Activated T-cell treated with anti-CD3 and anti-CD28 coated beads, Interleukin-2, amount 50 U/mL, for 4 hours (primary cell): Measurements from ENCODE around the gene MRPL17. TPM values are rescaled to one million over a fixed set of nuclear protein-coding genes. Genes with fewer than 3 reads are reported as not detected.

Experiments
- ATAC-seq, 2 donors: fragments of 200-7000 bp; cut with Tn5 transposase; one replicate each; pipeline ENCODE4 v1.10.0; 2021
- DNase-seq: peaks from one replicate; pipeline ENCODE4 v3.0.0-alpha.2; 2020
- H3K27me3 Mint-ChIP-seq: one replicate; pipeline ENCODE4 v1.8.0; 2021; ENCODE audit warnings: low read depth, mixed read lengths
- H3K36me3 Mint-ChIP-seq: one replicate; pipeline ENCODE4 v1.8.0; 2022; ENCODE audit warnings: mixed read lengths; ENCODE audit not compliant: insufficient read depth
- H3K4me1 Mint-ChIP-seq: one replicate; pipeline ENCODE4 v1.8.0; 2021; ENCODE audit warnings: low read depth, mixed read lengths
- H3K4me3 Mint-ChIP-seq: one replicate; pipeline ENCODE4 v1.8.0; 2021; ENCODE audit warnings: mild to moderate bottlenecking, moderate library complexity, mixed read lengths
- H3K9me3 Mint-ChIP-seq: one replicate; pipeline ENCODE4 v1.8.0; 2021; ENCODE audit warnings: mixed read lengths
- total RNA-seq, 3 donors: library from RNA; stranded (reverse); gene quantifications; one replicate each; pipeline ENCODE4 v1.2.1, GENCODE V29; 2021

Gene MRPL17
- total RNA-seq, 3 donors from 2014 or later: 149 to 162 (median 156) TPM

GRCh38 chr11:6671991-6672390, 11.1 kb downstream of the MRPL17 start:
- ATAC-seq: no peak
- Mint-ChIP-seq H3K4me3 (no peak overlapping the region), H3K36me3 (peaks cover 1% of the 10 kb centered on the region), H3K4me1 (peaks cover 67% of the 10 kb centered on the region), H3K9me3 (no peaks in the 10 kb centered on the region), H3K27me3 (no peaks in the 10 kb centered on the region)
- no peak for DNase-seq

DNA sequence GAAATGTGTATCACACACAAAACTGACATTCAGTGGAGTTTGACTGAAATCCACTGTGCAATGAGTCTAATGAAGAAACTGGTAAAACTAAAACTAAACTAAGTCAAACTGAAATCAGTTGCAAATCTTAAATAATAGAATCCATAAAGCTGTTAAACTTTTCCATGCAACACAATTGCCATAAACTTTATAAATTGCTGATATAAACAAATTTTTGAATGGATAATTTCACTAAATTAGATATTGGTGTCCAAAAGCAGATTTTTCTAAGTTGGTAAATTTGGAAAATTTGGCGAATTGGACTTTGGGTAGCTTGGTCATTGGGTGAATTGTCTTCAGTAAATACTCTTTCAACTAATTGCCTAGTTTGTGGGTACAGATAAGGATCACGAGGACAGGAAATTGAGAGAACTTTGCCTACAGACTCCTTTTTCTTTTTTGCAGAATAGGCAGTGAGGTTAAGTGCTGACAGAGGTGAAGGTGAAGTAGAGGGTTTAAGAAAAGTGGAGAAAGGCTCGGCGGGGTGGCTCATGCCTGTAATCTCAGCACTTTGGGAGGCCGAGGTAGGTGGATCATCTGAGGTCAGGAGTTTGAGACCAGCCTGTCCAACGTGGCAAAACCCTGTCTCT, 12.8 kb downstream of the MRPL17 start:
- Mint-ChIP-seq H3K9me3 (no peaks in the 10 kb centered on the region), H3K27me3 (no peaks in the 10 kb centered on the region), H3K36me3 (peaks cover 1% of the 10 kb centered on the region), H3K4me3 (no peak overlapping the region), H3K4me1 (peaks cover 75% of the 10 kb centered on the region)
- no peak for ATAC-seq
- DNase-seq: no peak

- H3K4me3 Mint-ChIP-seq: no peak overlapping the region
Observed at GRCh38 chr11:6667733-6668374, 15.3 kb downstream of the MRPL17 start.

GRCh38 chr11:6666302-6667183, 16.6 kb downstream of the MRPL17 start:
- peaks cover 46% of the 10 kb centered on the region for H3K4me1 Mint-ChIP-seq
- peak; percentile 66 to 74 for ATAC-seq
- no peak for DNase-seq
- H3K27me3 Mint-ChIP-seq: no peaks in the 10 kb centered on the region
- H3K36me3 Mint-ChIP-seq: peaks cover 1% of the 10 kb centered on the region
- H3K9me3 Mint-ChIP-seq: no peaks in the 10 kb centered on the region
- H3K4me3 Mint-ChIP-seq: no peak overlapping the region

More at GRCh38 chr11:6667733-6668374, 15.3 kb downstream of the MRPL17 start:
- H3K27me3 Mint-ChIP-seq: no peaks in the 10 kb centered on the region
- peak; percentile 58 to 65 for ATAC-seq
- peaks cover 60% of the 10 kb centered on the region for H3K4me1 Mint-ChIP-seq
- no peaks in the 10 kb centered on the region for H3K9me3 Mint-ChIP-seq
- DNase-seq: no peak
- peaks cover 1% of the 10 kb centered on the region for H3K36me3 Mint-ChIP-seq

GRCh38 chr11:6664551-6664950, 18.6 kb downstream of the MRPL17 start:
- Mint-ChIP-seq H3K27me3 (no peaks in the 10 kb centered on the region), H3K4me3 (no peak overlapping the region), H3K9me3 (no peaks in the 10 kb centered on the region), H3K4me1 (peaks cover 28% of the 10 kb centered on the region), H3K36me3 (no peaks in the 10 kb centered on the region)
- DNase-seq (no peak), ATAC-seq (no peak)

DNA sequence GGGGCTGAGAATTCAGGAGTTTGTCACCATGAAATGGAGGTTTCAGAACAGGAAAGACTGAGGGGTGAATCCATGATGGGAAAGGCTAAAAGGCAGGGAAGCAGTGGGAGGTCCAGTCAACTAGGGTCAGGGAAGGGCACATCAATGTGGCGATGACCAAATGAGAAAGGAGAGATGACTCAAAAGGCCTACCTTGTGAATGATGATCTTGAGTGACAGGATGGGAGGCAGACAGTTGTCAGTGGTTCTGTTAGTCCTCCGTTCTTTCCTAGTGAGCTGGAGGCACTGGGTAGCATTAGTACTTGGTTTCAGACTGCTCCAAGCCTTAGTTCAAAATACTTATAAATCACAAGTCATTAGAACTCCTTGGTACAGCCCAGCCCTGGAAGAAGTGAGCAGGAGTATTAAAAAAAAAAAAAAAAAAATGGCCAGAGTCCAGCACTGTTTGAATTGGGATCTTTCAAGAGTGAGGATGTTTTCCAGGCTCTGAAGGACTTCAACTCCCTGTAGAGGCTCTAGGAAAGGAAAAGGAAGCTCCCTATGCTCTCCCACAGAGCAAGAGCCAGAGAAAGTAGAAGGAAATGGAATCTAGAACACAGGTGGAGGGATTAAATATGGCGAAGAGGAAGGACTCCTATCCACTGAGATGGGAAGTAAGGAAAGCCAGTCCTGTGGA, 19.2 kb downstream of the MRPL17 start:
- DNase-seq: no peak
- Mint-ChIP-seq H3K9me3 (no peaks in the 10 kb centered on the region), H3K36me3 (no peaks in the 10 kb centered on the region), H3K4me1 (peaks cover 28% of the 10 kb centered on the region), H3K4me3 (no peak overlapping the region), H3K27me3 (no peaks in the 10 kb centered on the region)
- ATAC-seq: no peak

GRCh38 chr11:6660712-6661111, 22.4 kb downstream of the MRPL17 start:
- no peak overlapping the region for H3K4me3 Mint-ChIP-seq
- H3K27me3 Mint-ChIP-seq: peaks cover 3% of the 10 kb centered on the region
- ATAC-seq (no peak), DNase-seq (no peak)
- H3K4me1 Mint-ChIP-seq: peaks cover 9% of the 10 kb centered on the region
- H3K9me3 Mint-ChIP-seq: no peaks in the 10 kb centered on the region
- no peaks in the 10 kb centered on the region for H3K36me3 Mint-ChIP-seq

DNA sequence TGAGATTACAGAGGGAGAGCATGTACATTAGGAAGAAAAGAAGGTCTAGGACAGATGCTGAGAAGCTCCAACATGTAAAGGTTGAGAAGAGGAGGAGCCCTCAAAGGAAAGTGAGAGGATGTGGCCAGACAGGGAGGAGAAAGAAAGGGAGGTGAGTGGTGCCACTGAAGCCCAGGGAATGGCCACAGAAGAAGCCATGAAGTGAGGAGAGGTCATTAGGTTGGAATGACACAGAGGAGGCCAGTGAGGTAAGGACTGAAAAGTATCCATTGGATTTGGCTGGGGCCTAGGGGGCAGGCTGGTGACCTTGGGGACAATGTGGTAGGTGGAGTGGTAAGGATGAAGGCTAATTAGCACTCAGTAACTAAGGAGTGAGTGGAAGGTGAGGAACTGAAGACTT, 24.5 kb downstream of the MRPL17 start:
- no peak overlapping the region for H3K4me3 Mint-ChIP-seq

GRCh38 chr11:6657346-6657745, 25.8 kb downstream of the MRPL17 start:
- ATAC-seq (no peak), DNase-seq (no peak)
- Mint-ChIP-seq H3K4me3 (peak overlapping the region; percentile 48), H3K4me1 (peaks cover 3% of the 10 kb centered on the region), H3K9me3 (no peaks in the 10 kb centered on the region), H3K27me3 (peaks cover 3% of the 10 kb centered on the region), H3K36me3 (no peaks in the 10 kb centered on the region)

More for the DNA sequence above, 24.5 kb downstream of the MRPL17 start:
- no peak for ATAC-seq
- H3K27me3 Mint-ChIP-seq: peaks cover 3% of the 10 kb centered on the region
- no peak for DNase-seq
- H3K4me1 Mint-ChIP-seq: peaks cover 5% of the 10 kb centered on the region
- no peaks in the 10 kb centered on the region for H3K9me3 Mint-ChIP-seq
- no peaks in the 10 kb centered on the region for H3K36me3 Mint-ChIP-seq

DNA sequence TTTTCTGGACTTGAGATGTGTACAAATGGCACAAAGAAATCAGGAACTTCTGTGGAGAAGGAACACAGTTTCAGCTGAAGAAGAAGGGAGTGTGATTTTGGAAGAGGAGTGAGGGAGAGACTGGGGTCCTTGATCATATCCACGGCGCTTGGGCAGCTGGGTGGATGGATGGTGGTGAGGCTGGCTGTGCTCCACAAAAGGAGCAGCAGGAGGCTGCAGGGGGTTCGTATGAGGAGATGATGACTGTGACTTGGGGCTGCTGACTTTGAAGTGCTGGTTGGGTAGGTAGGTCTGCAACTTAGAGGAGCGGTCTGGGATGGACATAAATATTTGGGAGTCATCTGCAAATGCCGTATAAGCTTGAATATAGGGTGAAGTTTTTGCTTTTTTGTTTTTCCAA, 26.2 kb downstream of the MRPL17 start:
- no peaks in the 10 kb centered on the region for H3K9me3 Mint-ChIP-seq
- H3K4me1 Mint-ChIP-seq: peaks cover 3% of the 10 kb centered on the region
- peaks cover 3% of the 10 kb centered on the region for H3K27me3 Mint-ChIP-seq
- no peak for DNase-seq
- no peak for ATAC-seq
- H3K36me3 Mint-ChIP-seq: no peaks in the 10 kb centered on the region
- H3K4me3 Mint-ChIP-seq: peak overlapping the region; percentile 48

- no peaks in the 10 kb centered on the region for H3K36me3 Mint-ChIP-seq
- peaks cover 3% of the 10 kb centered on the region for H3K4me1 Mint-ChIP-seq
- DNase-seq (no peak), ATAC-seq (no peak)
- peak overlapping the region; percentile 48 for H3K4me3 Mint-ChIP-seq
- peaks cover 3% of the 10 kb centered on the region for H3K27me3 Mint-ChIP-seq
- no peaks in the 10 kb centered on the region for H3K9me3 Mint-ChIP-seq
Observed at GRCh38 chr11:6656584-6656915, 26.6 kb downstream of the MRPL17 start.

DNA sequence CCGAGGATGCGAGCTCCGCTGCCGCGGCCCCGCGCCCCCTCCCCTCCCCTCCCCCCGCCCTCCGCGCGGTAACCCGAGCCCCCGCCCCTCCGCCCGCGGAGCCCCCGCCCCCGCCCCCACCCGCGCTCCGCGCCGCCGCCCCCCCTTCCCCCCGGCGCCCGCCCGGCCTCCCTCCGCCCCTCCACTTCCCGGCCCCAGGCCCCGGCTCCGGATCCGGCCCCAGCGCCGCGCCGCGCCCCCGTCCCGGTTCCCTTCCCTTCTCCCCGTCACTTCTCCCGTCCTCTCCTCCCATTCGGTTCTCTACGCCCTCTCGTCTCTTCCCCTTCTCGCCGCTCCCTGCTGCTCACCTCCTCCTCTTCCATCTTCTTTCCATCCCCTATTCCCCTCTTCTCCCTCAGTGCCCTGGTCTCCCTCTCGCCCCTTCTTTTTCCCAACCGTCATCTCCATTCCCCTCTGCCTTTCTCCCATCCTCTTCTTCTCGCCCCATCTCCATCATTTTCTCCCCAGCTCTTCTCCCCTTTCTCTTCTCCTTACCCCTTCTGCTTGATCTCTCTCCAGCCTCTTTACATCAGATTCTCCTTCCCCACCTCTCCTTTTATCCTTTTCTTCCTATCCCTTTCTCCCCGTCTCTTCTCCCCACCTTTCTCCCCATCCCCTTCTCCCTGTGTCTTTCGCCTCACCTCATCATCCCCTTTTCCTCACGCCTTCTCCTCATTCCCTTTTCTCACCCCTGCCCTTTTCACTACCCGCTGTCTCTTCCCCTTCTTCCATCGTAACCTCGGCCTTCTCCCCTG, 27.2 kb downstream of the MRPL17 start, which contains the start of gene DCHS1:
Gene DCHS1, minus strand, starts transcription at position 20 of the 794 bp plus-strand sequence. CDS start 14,196 bp downstream, outside the sequence.
- Mint-ChIP-seq H3K4me3 (peak within 1 kb of the TSS; percentile 58), H3K36me3 (no peaks in the 10 kb centered on the region), H3K9me3 (no peaks in the 10 kb centered on the region), H3K4me1 (peaks cover 3% of the 10 kb centered on the region), H3K27me3 (peaks cover 3% of the 10 kb centered on the region)
- DNase-seq: no peak
- ATAC-seq: no peak

GRCh38 chr11:6655020-6655789, 27.9 kb downstream of the MRPL17 start:
- Mint-ChIP-seq H3K4me1 (peaks cover 3% of the 10 kb centered on the region), H3K36me3 (no peaks in the 10 kb centered on the region), H3K27me3 (peaks cover 3% of the 10 kb centered on the region), H3K9me3 (no peaks in the 10 kb centered on the region), H3K4me3 (no peak overlapping the region)
- ATAC-seq (peak; percentile 61 to 69), DNase-seq (peak; percentile 35)
